Liver (tissue), 9 donors: ENCODE data around the gene UBE2D2. TPM values are rescaled to one million over a fixed set of nuclear protein-coding genes. Genes with fewer than 3 reads are reported as not detected.

Experiments used
- DNase-seq: peaks from one replicate; pipeline ENCODE4 v3.0.0-alpha.2; 2017; ENCODE audit warnings: low spot score
- H3K27ac ChIP-seq, 2 donors: one replicate each; pipeline ENCODE4 v1.7.0; 2013; ENCODE audit warnings: inconsistent platforms in 2 of 2, low read length in 2 of 2, control low read depth in 1 of 2, low read depth in 1 of 2, mild to moderate bottlenecking in 1 of 2
- H3K27me3 ChIP-seq, 4 donors: one replicate each; pipeline versions ENCODE4 v1.6.1 to v1.7.0; 2013; ENCODE audit warnings: low read length in 3 of 4, inconsistent platforms in 1 of 4, mild to moderate bottlenecking in 1 of 4, moderate library complexity in 1 of 4; ENCODE audit not compliant: control insufficient read depth in 4 of 4, insufficient read depth in 4 of 4
- H3K36me3 ChIP-seq, 4 donors: one replicate each; pipeline versions ENCODE4 v1.6.1 to v1.7.0; 2013; ENCODE audit warnings: low read length in 3 of 4, mild to moderate bottlenecking in 3 of 4, low read depth in 1 of 4, moderate library complexity in 1 of 4; ENCODE audit not compliant: control insufficient read depth in 4 of 4, insufficient read depth in 3 of 4
- H3K4me1 ChIP-seq, 4 donors: one replicate each; pipeline versions ENCODE4 v1.6.1 to v1.7.0; 2013; ENCODE audit warnings: low read length in 3 of 4, mild to moderate bottlenecking in 3 of 4, moderate library complexity in 1 of 4; ENCODE audit not compliant: control insufficient read depth in 4 of 4, insufficient read depth in 4 of 4
- H3K4me3 ChIP-seq, 3 donors: one replicate each; pipeline versions ENCODE4 v1.6.1 to v1.7.0; 2013; ENCODE audit warnings: low read length in 3 of 3, control low read depth in 1 of 3, low read depth in 1 of 3, mild to moderate bottlenecking in 1 of 3
- H3K9ac ChIP-seq, 2 donors: one replicate each; pipeline ENCODE4 v1.7.0; 2013; ENCODE audit warnings: low read length in 2 of 2, mild to moderate bottlenecking in 2 of 2, moderate library complexity in 2 of 2, control low read depth in 1 of 2, low read depth in 1 of 2
- H3K9me3 ChIP-seq, 4 donors: one replicate each; pipeline versions ENCODE4 v1.6.1 to v1.7.0; 2013; ENCODE audit warnings: low read length in 3 of 4; ENCODE audit not compliant: control insufficient read depth in 4 of 4
- EGR1 ChIP-seq, 2 donors: IDR thresholded peaks; 2 replicates each; pipeline ENCODE4 v1.6.1; 2016 to 2018; ENCODE audit warnings: antibody characterized with exemption in 2 of 2, low read depth in 2 of 2
- FOXA1 ChIP-seq: IDR thresholded peaks from 2 replicates; pipeline ENCODE4 v1.6.1; 2016; ENCODE audit warnings: antibody characterized with exemption
- FOXA2 ChIP-seq: IDR thresholded peaks from 2 replicates; pipeline ENCODE4 v1.6.1; 2016; ENCODE audit warnings: antibody characterized with exemption
- GABPA ChIP-seq, 2 donors: IDR thresholded peaks in 1 of 2; conservative IDR thresholded peaks in 1 of 2; 2 replicates each; pipeline ENCODE4 v1.6.1; 2016; ENCODE audit warnings: antibody characterized with exemption in 2 of 2, mild to moderate bottlenecking in 1 of 2, moderate library complexity in 1 of 2
- HNF4A ChIP-seq, 2 donors: conservative IDR thresholded peaks; 2 replicates each; pipeline ENCODE4 v1.6.1; 2016; ENCODE audit warnings: antibody characterized with exemption in 2 of 2, mild to moderate bottlenecking in 2 of 2
- HNF4G ChIP-seq: IDR thresholded peaks from 2 replicates; pipeline ENCODE4 v1.6.1; 2016; ENCODE audit warnings: antibody characterized with exemption
- JUND ChIP-seq, 2 donors: IDR thresholded peaks; 2 replicates each; pipeline ENCODE4 v1.6.1; 2016; ENCODE audit warnings: antibody characterized with exemption in 2 of 2
- NR2F2 ChIP-seq: IDR thresholded peaks from 2 replicates; pipeline ENCODE4 v1.6.1; 2016; ENCODE audit warnings: antibody characterized with exemption
- RAD21 ChIP-seq, 2 donors: IDR thresholded peaks; 2 replicates each; pipeline ENCODE4 v1.6.1; 2016; ENCODE audit warnings: antibody characterized with exemption in 2 of 2, mild to moderate bottlenecking in 2 of 2
- RXRA ChIP-seq, 2 donors: IDR thresholded peaks; 2 replicates each; pipeline ENCODE4 v1.6.1; 2017 to 2018; ENCODE audit warnings: antibody characterized with exemption in 2 of 2, mild to moderate bottlenecking in 1 of 2
- SP1 ChIP-seq: IDR thresholded peaks from 2 replicates; pipeline ENCODE4 v1.6.1; 2018; ENCODE audit warnings: antibody characterized with exemption, mild to moderate bottlenecking
- TAF1 ChIP-seq: conservative IDR thresholded peaks from 2 replicates; pipeline ENCODE4 v1.6.1; 2016; ENCODE audit warnings: antibody characterized with exemption, mild to moderate bottlenecking
- YY1 ChIP-seq: IDR thresholded peaks from 2 replicates; pipeline ENCODE4 v1.6.1; 2016; ENCODE audit warnings: antibody characterized with exemption, mild to moderate bottlenecking
- WGBS: extraction: QIAGEN DNeasy Blood & Tissue Kit; methylation state at CpG from one replicate; pipeline ENCODE4 v1.1.7; 2013; 5-methylcytosine and 5-hydroxymethylcytosine counted together
- polyA plus RNA-seq, 2 donors: library from polyadenylated mRNA; stranded (reverse) in 1 of 2; unstranded in 1 of 2; fragments of 200-250 nt in 1 of 2; fragments of >200 nt in 1 of 2; fragmentation: Nextera tagmentation in 1 of 2; extraction: Ambion mirVana in 1 of 2; gene quantifications; one replicate each; pipeline versions ENCODE4 v1.2.1 to v1.2.3, GENCODE V29; 2013 to 2015
- total RNA-seq, 2 donors: library from RNA; depleted of rRNA; stranded (reverse); fragments of >200 nt; gene quantifications; one replicate each; pipeline ENCODE4 v1.2.3, GENCODE V29; 2014
- TF ChIP-seq, protein P1 (sequence below): IDR thresholded peaks from 2 replicates; pipeline ENCODE4 v1.6.1; 2016; ENCODE audit warnings: antibody characterized with exemption
- TF ChIP-seq, protein P2 (sequence below): IDR thresholded peaks from 2 replicates; pipeline ENCODE4 v1.6.1; 2016; ENCODE audit warnings: antibody characterized with exemption
- TF ChIP-seq, protein P3 (sequence below): fragments of 150-350 bp; IDR thresholded peaks from 2 replicates; pipeline ENCODE4 v1.5.1; 2017; ENCODE audit warnings: improper control_type of control experiment, low read depth, low read length; ENCODE audit not compliant: missing input control
- TF ChIP-seq, protein P4 (sequence below): IDR thresholded peaks from 2 replicates; pipeline ENCODE4 v1.6.1; 2016; ENCODE audit warnings: antibody characterized with exemption, mild to moderate bottlenecking
- TF ChIP-seq, protein P5 (sequence below): IDR thresholded peaks from 2 replicates; pipeline ENCODE4 v1.6.1; 2016; ENCODE audit warnings: antibody characterized with exemption
- donor health status: healthy.
- donor health status: healthy.
- donor health status: healthy.
- donor health status: healthy.
- donor health status: healthy.

The UBE2D2 gene
- total and polyA plus RNA-seq, 4 donors: 17.0 to 53.6 (median 41.4) TPM

DNA sequence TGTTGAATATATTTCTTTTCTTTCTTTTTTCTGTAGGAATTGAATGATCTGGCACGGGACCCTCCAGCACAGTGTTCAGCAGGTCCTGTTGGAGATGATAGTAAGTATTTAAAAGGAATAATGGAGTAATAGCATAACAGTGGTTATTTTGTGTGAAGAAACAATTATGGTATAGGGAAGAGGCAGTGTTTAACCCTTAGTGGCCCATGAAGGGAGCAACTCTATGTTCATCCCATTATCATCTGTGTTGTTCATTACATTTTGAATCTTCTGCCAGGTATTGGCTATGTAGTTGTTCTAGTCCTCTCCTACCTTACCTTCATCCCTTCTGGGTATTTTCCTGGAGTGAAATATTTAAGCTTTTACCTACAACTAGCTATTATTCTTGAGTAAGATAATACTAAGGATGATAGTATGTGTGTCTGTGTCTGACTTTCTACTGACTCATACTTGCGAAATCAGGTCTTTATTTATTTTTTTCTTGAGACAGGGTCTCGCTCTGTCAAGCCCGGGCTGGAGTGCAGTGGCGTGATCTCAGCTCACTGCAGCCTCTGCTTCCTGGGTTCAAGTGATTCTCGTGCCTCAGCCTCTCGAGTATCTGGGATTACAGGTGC, 39.3 kb downstream of the UBE2D2 start:
- WGBS: 95% methylated on average over 7 of the region's 7 CpGs
- peaks cover 4 to 12% (median 8%) of the 10 kb centered on the region in 4 donors for H3K36me3 ChIP-seq
- H3K9ac ChIP-seq: no peak overlapping the region
- no peaks in the 10 kb centered on the region for H3K4me1 ChIP-seq
- H3K27me3 ChIP-seq: no peaks in the 10 kb centered on the region
- H3K27ac ChIP-seq: no peak overlapping the region
- H3K9me3 ChIP-seq: no peaks in the 10 kb centered on the region
- H3K4me3 ChIP-seq: no peak overlapping the region
- TF ChIP-seq NR2F2 (no peak), SP1 (no peak), FOXA1 (no peak), RAD21 (IDR thresholded peaks at IDR 0.05) (no peak), GABPA (IDR thresholded peaks at IDR 0.05 in 1 of 2, conservative IDR thresholded peaks at IDR 0.05 in 1 of 2) (no peak), TAF1 (no peak), RXRA (IDR thresholded peaks at IDR 0.05) (no peak), HNF4G (no peak), FOXA2 (no peak)
- TF ChIP-seq, protein P1, sequence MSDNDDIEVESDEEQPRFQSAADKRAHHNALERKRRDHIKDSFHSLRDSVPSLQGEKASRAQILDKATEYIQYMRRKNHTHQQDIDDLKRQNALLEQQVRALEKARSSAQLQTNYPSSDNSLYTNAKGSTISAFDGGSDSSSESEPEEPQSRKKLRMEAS: no peak
- TF ChIP-seq, protein P2, sequence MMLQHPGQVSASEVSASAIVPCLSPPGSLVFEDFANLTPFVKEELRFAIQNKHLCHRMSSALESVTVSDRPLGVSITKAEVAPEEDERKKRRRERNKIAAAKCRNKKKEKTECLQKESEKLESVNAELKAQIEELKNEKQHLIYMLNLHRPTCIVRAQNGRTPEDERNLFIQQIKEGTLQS: no peak
- TF ChIP-seq, protein P3, sequence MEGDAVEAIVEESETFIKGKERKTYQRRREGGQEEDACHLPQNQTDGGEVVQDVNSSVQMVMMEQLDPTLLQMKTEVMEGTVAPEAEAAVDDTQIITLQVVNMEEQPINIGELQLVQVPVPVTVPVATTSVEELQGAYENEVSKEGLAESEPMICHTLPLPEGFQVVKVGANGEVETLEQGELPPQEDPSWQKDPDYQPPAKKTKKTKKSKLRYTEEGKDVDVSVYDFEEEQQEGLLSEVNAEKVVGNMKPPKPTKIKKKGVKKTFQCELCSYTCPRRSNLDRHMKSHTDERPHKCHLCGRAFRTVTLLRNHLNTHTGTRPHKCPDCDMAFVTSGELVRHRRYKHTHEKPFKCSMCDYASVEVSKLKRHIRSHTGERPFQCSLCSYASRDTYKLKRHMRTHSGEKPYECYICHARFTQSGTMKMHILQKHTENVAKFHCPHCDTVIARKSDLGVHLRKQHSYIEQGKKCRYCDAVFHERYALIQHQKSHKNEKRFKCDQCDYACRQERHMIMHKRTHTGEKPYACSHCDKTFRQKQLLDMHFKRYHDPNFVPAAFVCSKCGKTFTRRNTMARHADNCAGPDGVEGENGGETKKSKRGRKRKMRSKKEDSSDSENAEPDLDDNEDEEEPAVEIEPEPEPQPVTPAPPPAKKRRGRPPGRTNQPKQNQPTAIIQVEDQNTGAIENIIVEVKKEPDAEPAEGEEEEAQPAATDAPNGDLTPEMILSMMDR: no peak
- TF ChIP-seq, protein P4, sequence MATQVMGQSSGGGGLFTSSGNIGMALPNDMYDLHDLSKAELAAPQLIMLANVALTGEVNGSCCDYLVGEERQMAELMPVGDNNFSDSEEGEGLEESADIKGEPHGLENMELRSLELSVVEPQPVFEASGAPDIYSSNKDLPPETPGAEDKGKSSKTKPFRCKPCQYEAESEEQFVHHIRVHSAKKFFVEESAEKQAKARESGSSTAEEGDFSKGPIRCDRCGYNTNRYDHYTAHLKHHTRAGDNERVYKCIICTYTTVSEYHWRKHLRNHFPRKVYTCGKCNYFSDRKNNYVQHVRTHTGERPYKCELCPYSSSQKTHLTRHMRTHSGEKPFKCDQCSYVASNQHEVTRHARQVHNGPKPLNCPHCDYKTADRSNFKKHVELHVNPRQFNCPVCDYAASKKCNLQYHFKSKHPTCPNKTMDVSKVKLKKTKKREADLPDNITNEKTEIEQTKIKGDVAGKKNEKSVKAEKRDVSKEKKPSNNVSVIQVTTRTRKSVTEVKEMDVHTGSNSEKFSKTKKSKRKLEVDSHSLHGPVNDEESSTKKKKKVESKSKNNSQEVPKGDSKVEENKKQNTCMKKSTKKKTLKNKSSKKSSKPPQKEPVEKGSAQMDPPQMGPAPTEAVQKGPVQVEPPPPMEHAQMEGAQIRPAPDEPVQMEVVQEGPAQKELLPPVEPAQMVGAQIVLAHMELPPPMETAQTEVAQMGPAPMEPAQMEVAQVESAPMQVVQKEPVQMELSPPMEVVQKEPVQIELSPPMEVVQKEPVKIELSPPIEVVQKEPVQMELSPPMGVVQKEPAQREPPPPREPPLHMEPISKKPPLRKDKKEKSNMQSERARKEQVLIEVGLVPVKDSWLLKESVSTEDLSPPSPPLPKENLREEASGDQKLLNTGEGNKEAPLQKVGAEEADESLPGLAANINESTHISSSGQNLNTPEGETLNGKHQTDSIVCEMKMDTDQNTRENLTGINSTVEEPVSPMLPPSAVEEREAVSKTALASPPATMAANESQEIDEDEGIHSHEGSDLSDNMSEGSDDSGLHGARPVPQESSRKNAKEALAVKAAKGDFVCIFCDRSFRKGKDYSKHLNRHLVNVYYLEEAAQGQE: no peak
- TF ChIP-seq, protein P5, sequence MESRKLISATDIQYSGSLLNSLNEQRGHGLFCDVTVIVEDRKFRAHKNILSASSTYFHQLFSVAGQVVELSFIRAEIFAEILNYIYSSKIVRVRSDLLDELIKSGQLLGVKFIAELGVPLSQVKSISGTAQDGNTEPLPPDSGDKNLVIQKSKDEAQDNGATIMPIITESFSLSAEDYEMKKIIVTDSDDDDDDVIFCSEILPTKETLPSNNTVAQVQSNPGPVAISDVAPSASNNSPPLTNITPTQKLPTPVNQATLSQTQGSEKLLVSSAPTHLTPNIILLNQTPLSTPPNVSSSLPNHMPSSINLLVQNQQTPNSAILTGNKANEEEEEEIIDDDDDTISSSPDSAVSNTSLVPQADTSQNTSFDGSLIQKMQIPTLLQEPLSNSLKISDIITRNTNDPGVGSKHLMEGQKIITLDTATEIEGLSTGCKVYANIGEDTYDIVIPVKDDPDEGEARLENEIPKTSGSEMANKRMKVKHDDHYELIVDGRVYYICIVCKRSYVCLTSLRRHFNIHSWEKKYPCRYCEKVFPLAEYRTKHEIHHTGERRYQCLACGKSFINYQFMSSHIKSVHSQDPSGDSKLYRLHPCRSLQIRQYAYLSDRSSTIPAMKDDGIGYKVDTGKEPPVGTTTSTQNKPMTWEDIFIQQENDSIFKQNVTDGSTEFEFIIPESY: no peak
- no peak for DNase-seq

DNA sequence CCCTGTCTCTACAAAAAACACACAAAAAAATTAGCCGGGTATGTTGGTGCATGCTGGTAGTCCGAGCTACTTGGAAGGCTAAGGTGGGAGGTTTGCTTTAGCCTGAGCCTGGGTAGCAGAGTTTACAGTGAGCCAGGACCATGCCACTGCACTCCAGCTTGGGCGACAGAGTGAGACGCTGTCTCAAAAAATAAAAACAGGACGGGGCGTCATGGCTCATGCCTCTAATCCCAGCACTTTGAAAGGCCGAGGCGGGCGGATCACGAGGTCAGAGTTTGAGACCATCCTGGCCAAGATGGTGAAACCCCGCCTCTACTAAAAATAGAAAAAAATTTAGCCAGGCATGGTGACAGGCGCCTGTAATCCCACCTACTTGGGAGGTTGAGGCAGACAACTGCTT, 40.3 kb downstream of the UBE2D2 start:
- no peaks in the 10 kb centered on the region for H3K9me3 ChIP-seq
- TF ChIP-seq EGR1 (IDR thresholded peaks at IDR 0.05; ENCODE audit: low read depth in 2 of 2) (no peak), JUND (IDR thresholded peaks at IDR 0.05) (no peak), HNF4A (conservative IDR thresholded peaks at IDR 0.05) (no peak), RAD21 (IDR thresholded peaks at IDR 0.05) (no peak), YY1 (no peak), HNF4G (no peak), NR2F2 (no peak), FOXA2 (no peak), TAF1 (no peak), FOXA1 (no peak), RXRA (IDR thresholded peaks at IDR 0.05) (no peak)
- TF ChIP-seq, protein P3: no peak
- TF ChIP-seq, protein P5: no peak
- H3K9ac ChIP-seq: no peak overlapping the region
- H3K27ac ChIP-seq: no peak overlapping the region
- no peak overlapping the region for H3K4me3 ChIP-seq
- peaks cover 4 to 12% (median 8%) of the 10 kb centered on the region in 4 donors for H3K36me3 ChIP-seq
- H3K27me3 ChIP-seq: no peaks in the 10 kb centered on the region
- no peak for DNase-seq
- 94% methylated on average over 12 of the region's 12 CpGs for WGBS
- peaks cover 0 to 2% (median 0%) of the 10 kb centered on the region in 4 donors for H3K4me1 ChIP-seq
